Ovary (tissue), 9 donors: Measurements from ENCODE around the gene PLXNB2. TPM values are rescaled to one million over a fixed set of nuclear protein-coding genes. Genes with fewer than 3 reads are reported as not detected.
A peak's percentile ranks its signal among the peaks of the same experiment; 100 is the strongest.

Source experiments
- DNase-seq, 5 donors: peaks; one replicate each; pipeline ENCODE4 v3.0.0-alpha.2; 2019 to 2020
- H3K27ac ChIP-seq, 2 donors: fragments of 200-600 bp; one replicate each; pipeline versions ENCODE4 v1.5.1 to v1.8.0; 2019 to 2022
- H3K27me3 ChIP-seq: fragments of 200-600 bp; one replicate; pipeline ENCODE4 v1.8.0; 2022
- H3K36me3 ChIP-seq: fragments of 200-600 bp; sonication (generic); one replicate; pipeline ENCODE4 v1.5.1; 2019
- H3K4me1 ChIP-seq: one replicate; pipeline ENCODE4 v1.8.1; 2013; ENCODE audit warnings: mild to moderate bottlenecking, moderate library complexity; ENCODE audit not compliant: insufficient read depth
- H3K4me3 ChIP-seq: fragments of 200-600 bp; sonication (generic); one replicate; pipeline ENCODE4 v1.5.1; 2017
- H3K9me3 ChIP-seq, 2 donors: fragments of 200-600 bp in 1 of 2; sonication (generic) in 1 of 2; one replicate each; pipeline versions ENCODE4 v1.5.1 to v1.8.1; 2013 to 2019; ENCODE audit warnings: mild to moderate bottlenecking in 1 of 2, moderate library complexity in 1 of 2
- EP300 ChIP-seq: sonication (generic); formaldehyde crosslinking; IDR thresholded peaks from one replicate; pipeline ENCODE4 v1.6.1; 2017; ENCODE audit warnings: antibody characterized with exemption
- POLR2A ChIP-seq: fragments of 450-650 bp; IDR thresholded peaks from one replicate; pipeline ENCODE4 v1.6.1; 2017; ENCODE audit warnings: antibody characterized with exemption, mild to moderate bottlenecking, moderate library complexity
- WGBS, 3 donors: extraction: QIAGEN DNeasy Blood & Tissue Kit in 1 of 3; methylation state at CpG; one replicate each; pipeline versions ENCODE4 v1.1.5 to v1.1.7; 2013 to 2017; 5-methylcytosine and 5-hydroxymethylcytosine counted together
- intact Hi-C, 4 donors: fragments of 100-400 bp; cut with DNase I; formaldehyde crosslinking; loops; one replicate each; pipeline versions ENCODE4 v1.11.0 to v1.15.1; 2022 to 2023
- polyA plus RNA-seq, 2 donors: library from polyadenylated mRNA; stranded (reverse); fragments of 200-250 nt in 1 of 2; fragments of 350-450 nt in 1 of 2; fragmentation: Illumina TruSeq in 1 of 2; extraction: RNeasy Lipid Tissue Mini Kit (QIAGEN cat#74804) in 1 of 2; gene quantifications; one replicate each; pipeline ENCODE4 v1.2.3, GENCODE V29; 2013 to 2014
- total RNA-seq, 7 donors: library from RNA; depleted of rRNA in 2 of 7; stranded (reverse); fragments of >200 nt in 2 of 7; fragmentation: NEBNext Ultra II Directional in 3 of 7; extraction: Animal tissue kit (Norgen Biotek cat#: 25700) in 3 of 7; gene quantifications; one replicate each; pipeline versions ENCODE4 v1.1.0 to v1.2.4, GENCODE V29; 2016 to 2023
- TF ChIP-seq, protein P1 (sequence below), 3 donors: fragments of 450-650 bp in 2 of 3; fragments of 200-600 bp in 1 of 3; IDR thresholded peaks; one replicate each; pipeline versions ENCODE4 v1.5.1 to v1.8.0; 2016 to 2022; ENCODE audit warnings: antibody characterized with exemption in 3 of 3, mild to moderate bottlenecking in 1 of 3
- donor health status: DM: no; HTN: no; CAD: no; lungs with moderate emphysema.
- donor health status: DM: no; HTN: no; CAD: no.
- donor health status: Bipolar disorder and iron deficiency.
- donor health status: DM: yes; HTN: yes; CAD: no.
- donor health status: DM: no; HTN: no; CAD: no.
- donor health status: DM: yes; HTN: yes; CAD: no.

The PLXNB2 gene
- total and polyA plus RNA-seq, 9 donors, result 26.5 to 274 (median 205) TPM

DNA sequence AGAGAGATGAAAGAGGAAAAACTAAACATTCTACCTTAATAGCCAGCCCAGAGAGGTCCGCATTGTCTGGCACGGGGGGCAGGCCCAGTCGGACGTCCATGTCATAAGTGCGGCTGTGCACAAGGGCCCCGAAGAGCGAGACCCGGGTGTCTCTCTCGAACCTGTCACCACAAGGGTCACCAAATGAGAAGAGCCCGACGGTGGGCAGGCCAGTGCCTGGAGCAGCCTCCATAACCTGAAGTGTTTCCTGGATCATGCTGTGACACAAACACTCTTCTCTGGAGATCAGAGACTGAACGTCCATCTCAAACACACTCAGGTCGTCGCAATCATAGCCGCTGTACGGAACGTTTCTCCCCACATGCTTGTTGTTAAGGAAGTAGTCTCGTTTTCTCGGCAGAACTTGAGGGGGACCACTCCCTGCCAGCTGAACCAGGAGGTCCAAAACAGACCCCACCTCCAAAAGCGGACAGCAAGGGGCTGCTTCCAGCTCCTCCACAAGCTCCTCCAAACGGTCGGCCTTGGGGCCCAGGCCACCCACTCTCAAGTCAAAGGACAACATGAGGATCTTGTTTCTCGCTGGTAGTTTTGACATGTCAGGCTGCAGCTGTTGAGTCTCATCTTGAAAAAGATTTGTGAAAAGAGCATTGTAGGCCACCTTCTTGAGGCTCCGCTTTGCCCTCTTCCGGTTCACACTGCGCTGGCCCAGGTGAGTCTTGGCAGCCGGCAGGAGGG lies 63.6 kb downstream of the PLXNB2 start:
- 2 to 11% (median 4%) methylated on average over 24 to 27 of the region's 27 CpGs for WGBS, 3 donors
- Histone ChIP-seq H3K9me3 (no peaks in the 10 kb centered on the region), H3K27me3 (no peaks in the 10 kb centered on the region), H3K4me1 (peaks cover 10% of the 10 kb centered on the region), H3K36me3 (no peaks in the 10 kb centered on the region), H3K27ac (peak overlapping the region in 1 of 2 donors; percentile 82), H3K4me3 (peak overlapping the region; percentile 71)
- peak in 2 of 5 donors; percentile 35 to 43 for DNase-seq
- intact Hi-C loops, result loop anchor here in 3 of 4 donors (5.0 to 10.0 kb wide), 3 partner anchors 98 to 281 kb away; partner anchors contain the start of genes LMF2 (in 1 of the 3), NCAPH2 (in 1 of the 3), PPP6R2 (in 1 of the 3) and SCO2 (in 1 of the 3)
- TF ChIP-seq EP300, result no peak
- TF ChIP-seq, protein P1, sequence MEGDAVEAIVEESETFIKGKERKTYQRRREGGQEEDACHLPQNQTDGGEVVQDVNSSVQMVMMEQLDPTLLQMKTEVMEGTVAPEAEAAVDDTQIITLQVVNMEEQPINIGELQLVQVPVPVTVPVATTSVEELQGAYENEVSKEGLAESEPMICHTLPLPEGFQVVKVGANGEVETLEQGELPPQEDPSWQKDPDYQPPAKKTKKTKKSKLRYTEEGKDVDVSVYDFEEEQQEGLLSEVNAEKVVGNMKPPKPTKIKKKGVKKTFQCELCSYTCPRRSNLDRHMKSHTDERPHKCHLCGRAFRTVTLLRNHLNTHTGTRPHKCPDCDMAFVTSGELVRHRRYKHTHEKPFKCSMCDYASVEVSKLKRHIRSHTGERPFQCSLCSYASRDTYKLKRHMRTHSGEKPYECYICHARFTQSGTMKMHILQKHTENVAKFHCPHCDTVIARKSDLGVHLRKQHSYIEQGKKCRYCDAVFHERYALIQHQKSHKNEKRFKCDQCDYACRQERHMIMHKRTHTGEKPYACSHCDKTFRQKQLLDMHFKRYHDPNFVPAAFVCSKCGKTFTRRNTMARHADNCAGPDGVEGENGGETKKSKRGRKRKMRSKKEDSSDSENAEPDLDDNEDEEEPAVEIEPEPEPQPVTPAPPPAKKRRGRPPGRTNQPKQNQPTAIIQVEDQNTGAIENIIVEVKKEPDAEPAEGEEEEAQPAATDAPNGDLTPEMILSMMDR (IDR thresholded peaks at IDR 0.05), result no peak
- no peak for TF ChIP-seq POLR2A

DNA sequence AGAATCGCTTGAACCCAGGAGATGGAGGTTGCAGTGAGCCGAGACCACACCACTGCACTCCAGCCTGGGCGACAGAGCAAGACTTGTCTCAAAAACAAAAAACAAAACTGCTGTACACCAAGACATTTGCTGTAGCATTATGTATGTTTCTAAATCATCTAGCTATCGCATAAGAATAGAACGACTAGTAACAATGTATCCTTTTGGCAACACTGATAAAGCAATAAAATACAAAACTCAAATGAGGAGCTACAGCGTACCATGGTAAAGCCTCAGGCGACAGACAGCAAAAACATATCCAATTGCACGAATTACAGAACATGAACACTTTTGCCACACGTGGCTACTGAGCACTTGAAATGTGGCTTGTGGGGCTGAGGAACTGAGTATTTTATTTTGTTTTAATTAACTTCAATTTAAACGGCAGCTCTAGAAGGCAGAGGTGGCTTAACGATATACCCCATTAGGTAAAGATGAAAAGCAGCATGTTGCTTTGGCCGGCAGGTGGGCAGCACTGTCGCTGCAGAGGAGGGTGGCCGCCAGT lies 65.0 kb downstream of the PLXNB2 start:
- no peak for DNase-seq
- peaks cover 10% of the 10 kb centered on the region for H3K4me1 ChIP-seq
- H3K9me3 ChIP-seq, result no peaks in the 10 kb centered on the region
- no peaks in the 10 kb centered on the region for H3K27me3 ChIP-seq
- WGBS, 3 donors, result 21 to 37% (median 27%) methylated on average over 14 of the region's 14 CpGs
- intact Hi-C loops, result loop anchor here in 3 of 4 donors (5.0 to 10.0 kb wide), 3 partner anchors 100 to 282 kb away; partner anchors contain the start of genes LMF2 (in 1 of the 3), NCAPH2 (in 1 of the 3), PPP6R2 (in 1 of the 3) and SCO2 (in 1 of the 3)
- no peak overlapping the region for H3K27ac ChIP-seq
- TF ChIP-seq POLR2A (no peak), EP300 (no peak)
- TF ChIP-seq, protein P1 (IDR thresholded peaks at IDR 0.05), result no peak
- peak overlapping the region; percentile 71 for H3K4me3 ChIP-seq
- H3K36me3 ChIP-seq, result no peaks in the 10 kb centered on the region

DNA sequence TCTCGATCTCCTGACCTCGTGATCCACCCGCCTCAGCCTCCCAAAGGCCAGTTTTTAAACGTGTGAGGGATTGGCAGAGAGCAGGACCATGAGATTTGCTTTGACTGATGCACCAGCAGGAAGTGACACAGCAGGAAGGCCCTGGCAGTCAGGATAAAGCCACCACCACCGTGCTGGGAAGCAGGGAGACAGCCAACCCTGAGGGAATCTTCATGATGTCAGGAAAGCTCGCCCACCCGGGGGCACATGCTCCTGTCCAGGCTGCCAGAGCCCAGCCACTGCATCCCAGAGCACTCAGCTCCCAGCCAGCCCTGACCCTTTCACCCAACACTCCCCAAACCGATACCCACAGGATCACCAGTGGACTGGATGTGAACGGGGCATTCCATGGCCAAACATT lies 68.7 kb downstream of the PLXNB2 start:
- H3K36me3 ChIP-seq, result no peaks in the 10 kb centered on the region
- intact Hi-C loops, result no loop called here
- WGBS, 3 donors, result 81 to 85% (median 84%) methylated on average over 9 of the region's 9 CpGs

DNA sequence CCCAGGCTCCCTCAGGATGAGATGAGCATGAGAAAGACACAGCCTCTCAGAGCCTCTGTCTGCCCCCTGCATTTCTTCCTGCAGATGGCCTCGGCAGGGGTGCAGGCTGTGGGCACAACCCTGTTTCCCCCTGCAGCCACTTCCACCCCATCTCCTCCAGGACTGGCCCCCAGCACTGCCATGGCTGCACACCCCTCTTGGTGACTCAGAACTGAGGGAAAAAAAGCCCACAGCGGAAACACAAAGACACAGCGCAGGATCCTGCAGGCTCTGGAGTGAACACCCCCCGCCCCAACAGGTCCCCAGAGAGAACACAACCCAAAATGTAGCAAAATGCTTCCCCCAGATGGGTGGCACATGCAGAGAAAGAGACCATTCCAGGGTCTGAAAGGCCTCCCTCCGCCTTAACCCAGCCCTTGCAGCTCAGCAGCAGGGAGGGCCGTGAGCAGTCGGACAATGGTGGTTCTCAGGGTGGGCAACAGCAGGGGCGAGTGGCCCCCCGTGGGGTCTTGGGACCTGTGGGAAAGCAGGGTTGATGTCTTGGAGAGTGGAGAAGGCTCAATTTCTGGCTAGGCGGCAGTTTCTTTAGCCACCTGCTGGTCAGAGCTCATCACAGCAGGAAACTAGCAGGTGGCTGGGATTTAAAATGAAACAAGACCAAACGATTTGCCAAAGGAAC lies 70.6 kb downstream of the PLXNB2 start:
- Histone ChIP-seq H3K9me3 (no peaks in the 10 kb centered on the region), H3K27ac (no peak overlapping the region), H3K36me3 (no peaks in the 10 kb centered on the region), H3K4me1 (peaks cover 3% of the 10 kb centered on the region), H3K27me3 (no peaks in the 10 kb centered on the region), H3K4me3 (no peak overlapping the region)
- 72 to 77% (median 75%) methylated on average over 10 to 11 of the region's 11 CpGs for WGBS, 3 donors
- DNase-seq, result no peak
- TF ChIP-seq POLR2A (no peak), EP300 (no peak)
- TF ChIP-seq, protein P1 (IDR thresholded peaks at IDR 0.05), result no peak
- intact Hi-C loops, result no loop called here

More for the DNA sequence above, 68.7 kb downstream of the PLXNB2 start:
- no peak overlapping the region for H3K4me3 ChIP-seq
- no peak for DNase-seq
- no peak overlapping the region for H3K27ac ChIP-seq
- no peaks in the 10 kb centered on the region for H3K9me3 ChIP-seq
- TF ChIP-seq, protein P1 (IDR thresholded peaks at IDR 0.05), result no peak
- TF ChIP-seq POLR2A (no peak), EP300 (no peak)
- no peaks in the 10 kb centered on the region for H3K27me3 ChIP-seq
- H3K4me1 ChIP-seq, result peaks cover 4% of the 10 kb centered on the region
